H54 (cell line): ENCODE results near the gene PTMA.
"Not testable (repeated sequence)": the region's sequence is repeated elsewhere in the genome, so short reads cannot be mapped to it uniquely, and the experiment has no call there.

Experiments used
- DNase-seq: peaks from one replicate; pipeline ENCODE4 v3.0.0; 2011; ENCODE audit warnings: low spot score, mixed read lengths; ENCODE audit not compliant: insufficient read length
- FAIRE-seq: peaks from 3 replicates; lab custom pipeline; 2011; peaks lifted over from hg19 to GRCh38; lab: Jason Lieb, UNC
- POLR2A ChIP-seq: IDR thresholded peaks from 2 replicates; pipeline ENCODE4 v1.6.1; 2011; ENCODE audit warnings: low read depth, mild to moderate bottlenecking, low read length

The PTMA gene, protein sequence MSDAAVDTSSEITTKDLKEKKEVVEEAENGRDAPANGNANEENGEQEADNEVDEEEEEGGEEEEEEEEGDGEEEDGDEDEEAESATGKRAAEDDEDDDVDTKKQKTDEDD

DNA sequence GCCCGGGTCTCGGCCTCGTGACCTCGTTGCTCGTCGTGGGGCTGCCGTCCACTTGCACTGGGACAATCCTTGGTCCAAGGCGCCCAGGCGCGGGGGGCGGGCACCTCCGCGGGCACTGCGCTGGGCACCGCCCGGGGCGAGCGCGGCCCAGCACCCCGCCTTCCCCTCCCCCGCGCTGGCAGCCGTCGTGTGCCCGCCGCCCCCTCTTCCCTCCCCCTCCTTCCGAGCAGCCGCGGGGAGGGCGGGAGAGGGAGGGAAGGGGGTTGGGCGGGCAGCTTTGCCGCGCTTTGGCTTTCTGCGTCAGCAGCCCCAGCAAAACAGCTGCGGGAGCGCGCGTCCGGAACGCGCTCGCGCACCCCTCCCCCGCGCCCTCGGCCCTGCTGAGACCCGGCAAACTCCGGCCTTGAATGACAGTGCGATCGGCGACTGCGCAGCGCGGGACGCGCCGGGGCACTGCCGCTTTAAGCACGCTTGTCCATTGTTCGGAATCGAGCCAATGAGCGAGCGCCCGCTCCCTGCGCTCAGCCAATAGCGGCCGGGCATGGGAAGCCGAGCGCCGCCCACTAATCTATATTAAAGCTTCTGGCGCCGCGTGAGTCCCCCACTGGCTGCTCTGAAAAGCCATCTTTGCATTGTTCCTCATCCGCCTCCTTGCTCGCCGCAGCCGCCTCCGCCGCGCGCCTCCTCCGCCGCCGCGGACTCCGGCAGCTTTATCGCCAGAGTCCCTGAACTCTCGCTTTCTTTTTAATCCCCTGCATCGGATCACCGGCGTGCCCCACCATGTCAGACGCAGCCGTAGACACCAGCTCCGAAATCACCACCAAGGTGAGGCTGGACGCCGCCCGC lies at the start of gene PTMA:
Gene PTMA (plus strand): TSS at position 599 of the 846 bp plus-strand sequence. CDS start 182 bp downstream, at position 781.
- TF ChIP-seq POLR2A = peak; percentile 88
- FAIRE-seq (no peak), DNase-seq (peak; percentile 97)

DNA sequence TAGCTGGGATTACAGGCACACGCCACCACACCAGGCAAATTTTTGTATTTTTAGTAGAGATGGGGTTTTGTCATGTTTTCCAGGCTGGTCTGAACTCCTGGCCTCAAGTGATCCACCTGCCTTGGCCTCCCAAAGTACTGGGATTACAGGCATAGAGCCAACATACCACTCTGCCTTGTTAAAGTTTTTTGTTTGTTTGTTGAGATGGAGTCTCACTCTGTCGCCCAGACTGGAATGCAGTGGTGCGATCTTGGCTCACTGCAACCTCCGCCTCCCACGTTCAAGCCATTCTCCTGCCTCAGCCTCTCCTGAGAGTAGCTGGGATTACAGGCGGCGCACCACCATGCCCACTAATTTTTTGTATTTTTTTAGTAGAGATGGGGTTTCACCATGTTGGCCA lies 48.3 kb upstream of the PTMA start:
- not testable (repeated sequence) for FAIRE-seq, DNase-seq

DNA sequence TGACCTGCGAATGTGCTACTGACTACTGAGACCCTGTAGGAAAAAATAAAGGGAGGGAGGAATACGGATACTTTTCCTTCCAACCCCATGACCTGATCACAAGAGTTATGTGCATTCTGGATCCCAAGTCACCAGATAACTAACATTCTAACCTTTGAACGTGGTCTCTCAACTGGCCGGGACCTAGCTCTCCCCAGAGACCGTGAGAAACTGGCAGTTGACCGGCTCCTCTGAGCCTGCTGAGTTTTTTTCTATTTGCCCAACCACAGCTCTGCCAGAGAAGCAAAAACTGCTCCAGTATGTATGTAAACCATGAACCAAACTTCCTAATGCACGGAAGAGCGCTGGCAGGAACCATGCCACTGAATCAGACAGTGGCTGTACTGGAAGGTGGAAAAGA lies 47.5 kb upstream of the PTMA start:
- no peak for FAIRE-seq
- no peak for DNase-seq
- TF ChIP-seq POLR2A = no peak

DNA sequence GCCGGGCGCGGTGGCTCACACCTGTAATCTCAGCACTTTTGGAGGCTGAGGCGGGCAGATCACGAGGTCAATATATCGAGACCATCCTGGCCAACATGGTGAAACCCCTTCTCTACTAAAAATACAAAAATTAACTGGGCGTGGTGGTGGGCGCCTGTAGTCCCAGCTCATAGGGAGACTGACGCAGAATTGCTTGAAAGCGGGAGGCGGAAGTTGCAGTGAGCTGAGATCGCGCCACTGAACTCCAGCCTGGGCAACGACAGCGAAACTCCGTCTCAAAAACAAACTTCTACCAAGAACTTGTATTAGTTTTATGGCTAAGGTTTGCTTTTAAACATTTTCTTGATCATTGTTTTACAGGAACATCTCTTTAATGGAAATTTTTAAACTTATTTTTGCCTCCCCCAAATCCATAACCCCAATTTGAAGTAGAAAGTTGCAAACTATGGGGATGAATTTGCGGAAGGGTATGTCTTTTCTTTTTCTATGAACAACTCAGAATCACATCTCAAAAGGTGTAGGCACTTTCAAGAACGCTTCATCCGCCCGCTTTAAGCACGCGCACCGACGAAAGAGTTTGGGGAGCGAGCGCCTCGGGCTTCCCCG lies 46.8 kb upstream of the PTMA start:
- no peak for TF ChIP-seq POLR2A
- no peak for DNase-seq
- no peak for FAIRE-seq

DNA sequence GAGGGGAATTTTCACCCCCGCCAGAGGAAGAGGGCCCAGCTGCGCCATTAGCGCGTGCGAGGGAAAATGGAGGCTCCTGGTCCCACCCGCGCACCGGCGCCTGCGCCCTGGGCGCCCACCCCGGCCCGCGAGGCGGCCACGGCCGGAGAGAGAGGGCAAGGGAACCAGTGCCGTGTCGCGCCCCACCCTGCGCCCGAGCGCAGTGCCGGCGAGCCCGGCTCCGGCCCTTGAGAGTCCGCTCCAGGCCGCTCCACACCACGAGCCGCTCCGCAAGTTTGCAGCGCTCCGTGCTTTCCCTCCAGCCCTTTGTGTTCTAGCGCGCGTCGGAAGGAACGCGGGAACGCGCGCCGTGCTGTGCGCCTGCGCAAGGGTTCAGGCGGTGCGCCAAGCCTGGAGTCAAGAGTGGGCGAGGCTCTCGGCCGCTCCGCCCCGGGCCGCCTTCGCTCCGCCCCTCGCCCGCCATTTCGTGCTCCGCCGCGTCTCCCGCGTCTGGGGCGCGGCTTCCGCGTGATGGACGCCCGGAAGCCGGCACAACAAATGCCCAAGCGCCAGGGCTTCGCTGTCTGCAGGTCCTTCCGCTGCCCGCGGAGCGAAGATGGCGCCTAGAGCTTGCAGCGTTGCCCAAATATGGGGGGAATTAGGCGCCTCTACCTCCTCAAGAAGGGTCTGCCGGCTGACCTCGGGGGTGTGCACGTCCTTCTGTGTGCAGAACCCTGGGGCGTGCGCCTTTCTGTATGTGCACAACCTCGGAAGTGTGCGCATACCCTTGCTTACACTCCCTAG lies 46.1 kb upstream of the PTMA start:
- FAIRE-seq (no peak), DNase-seq (no peak)
- no peak for TF ChIP-seq POLR2A

DNA sequence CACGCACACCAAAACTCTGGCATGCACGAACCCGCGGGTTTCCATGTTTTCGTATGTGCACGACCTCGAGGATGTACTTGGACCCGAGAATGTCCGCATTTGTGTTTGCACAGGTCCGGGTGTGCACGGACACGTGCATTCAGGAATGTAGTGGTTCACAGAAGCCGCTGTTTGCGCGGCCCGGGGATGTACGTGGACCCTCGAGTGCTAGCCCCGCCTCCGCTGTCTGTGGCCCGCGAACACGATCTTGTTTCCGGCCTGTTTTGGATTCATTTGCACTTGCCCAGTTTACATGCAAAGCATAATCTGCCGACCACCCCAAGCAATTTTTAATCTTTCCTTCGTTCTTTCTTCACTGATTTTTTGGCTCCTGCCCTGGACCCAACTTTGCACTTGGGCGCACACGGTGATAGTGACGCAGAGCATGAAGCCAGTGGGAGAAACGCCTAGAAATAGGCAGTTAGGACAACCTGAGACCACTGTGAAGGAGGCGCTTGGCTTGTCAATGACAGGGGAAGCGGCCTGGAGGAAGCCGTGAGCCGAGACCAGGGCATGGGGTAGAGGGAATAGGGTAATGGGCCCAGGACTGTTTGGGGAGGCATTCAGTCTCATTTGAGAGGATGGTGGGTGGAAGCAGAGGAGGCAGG lies 45.4 kb upstream of the PTMA start:
- FAIRE-seq (no peak), DNase-seq (no peak)
- no peak for TF ChIP-seq POLR2A

DNA sequence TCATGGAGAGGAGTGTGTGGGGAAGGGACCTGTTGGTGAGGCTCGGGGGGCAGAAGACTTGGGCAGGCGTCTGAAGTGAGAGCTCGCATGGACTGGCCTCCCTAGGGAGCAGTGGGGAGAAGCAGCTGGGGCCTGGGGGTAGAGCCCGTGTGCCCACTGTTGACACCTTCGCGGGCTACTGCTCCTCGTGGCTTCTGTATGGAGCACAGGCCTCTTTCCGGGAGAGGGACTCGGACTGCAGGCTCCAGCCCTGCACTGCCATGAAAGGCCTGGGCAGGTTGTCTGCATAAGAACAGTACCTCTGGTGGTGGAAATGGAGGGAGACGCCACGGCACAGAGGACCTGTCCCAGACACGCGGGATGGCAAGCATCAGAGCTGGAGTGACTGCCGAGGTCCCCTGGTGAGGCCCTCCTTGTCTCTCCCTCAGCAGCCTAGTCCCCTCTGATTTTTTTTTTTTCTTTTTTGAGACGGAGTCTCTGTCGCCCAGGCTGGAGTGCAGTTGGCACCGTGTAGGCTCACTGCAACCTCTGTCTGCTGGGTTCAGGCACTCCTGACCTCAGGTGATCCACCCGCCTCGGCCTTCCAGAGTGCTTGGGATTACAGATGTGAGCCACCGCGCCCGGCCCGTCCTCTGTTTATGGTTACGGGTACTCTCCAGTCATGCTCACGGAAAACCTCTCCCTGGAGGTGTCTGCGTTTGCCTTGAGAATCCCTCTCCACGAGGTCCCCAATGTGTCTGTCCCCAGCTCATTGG lies 44.7 kb upstream of the PTMA start:
- no peak for DNase-seq
- TF ChIP-seq POLR2A = no peak
- no peak for FAIRE-seq

DNA sequence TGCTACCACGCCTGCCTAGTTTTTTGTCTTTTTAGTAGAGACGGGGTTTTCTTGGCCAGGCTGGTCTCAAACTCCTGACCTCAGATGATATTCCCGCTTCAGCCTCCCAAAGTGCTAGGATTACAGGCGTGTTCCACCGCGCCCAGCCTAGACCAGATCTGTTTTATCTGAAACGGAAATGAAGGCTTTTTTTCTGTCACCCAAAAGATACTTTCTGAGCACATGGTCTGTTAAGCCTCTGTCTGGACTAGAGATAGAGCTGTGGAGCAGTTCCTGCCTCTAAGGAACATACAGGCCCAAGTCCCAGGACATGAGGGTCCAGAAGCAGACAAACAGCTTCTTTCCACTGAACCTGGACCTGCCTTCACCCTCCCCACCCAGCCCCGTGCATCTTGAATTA lies 43.6 kb upstream of the PTMA start:
- TF ChIP-seq POLR2A = no peak
- FAIRE-seq (no peak), DNase-seq (no peak)

DNA sequence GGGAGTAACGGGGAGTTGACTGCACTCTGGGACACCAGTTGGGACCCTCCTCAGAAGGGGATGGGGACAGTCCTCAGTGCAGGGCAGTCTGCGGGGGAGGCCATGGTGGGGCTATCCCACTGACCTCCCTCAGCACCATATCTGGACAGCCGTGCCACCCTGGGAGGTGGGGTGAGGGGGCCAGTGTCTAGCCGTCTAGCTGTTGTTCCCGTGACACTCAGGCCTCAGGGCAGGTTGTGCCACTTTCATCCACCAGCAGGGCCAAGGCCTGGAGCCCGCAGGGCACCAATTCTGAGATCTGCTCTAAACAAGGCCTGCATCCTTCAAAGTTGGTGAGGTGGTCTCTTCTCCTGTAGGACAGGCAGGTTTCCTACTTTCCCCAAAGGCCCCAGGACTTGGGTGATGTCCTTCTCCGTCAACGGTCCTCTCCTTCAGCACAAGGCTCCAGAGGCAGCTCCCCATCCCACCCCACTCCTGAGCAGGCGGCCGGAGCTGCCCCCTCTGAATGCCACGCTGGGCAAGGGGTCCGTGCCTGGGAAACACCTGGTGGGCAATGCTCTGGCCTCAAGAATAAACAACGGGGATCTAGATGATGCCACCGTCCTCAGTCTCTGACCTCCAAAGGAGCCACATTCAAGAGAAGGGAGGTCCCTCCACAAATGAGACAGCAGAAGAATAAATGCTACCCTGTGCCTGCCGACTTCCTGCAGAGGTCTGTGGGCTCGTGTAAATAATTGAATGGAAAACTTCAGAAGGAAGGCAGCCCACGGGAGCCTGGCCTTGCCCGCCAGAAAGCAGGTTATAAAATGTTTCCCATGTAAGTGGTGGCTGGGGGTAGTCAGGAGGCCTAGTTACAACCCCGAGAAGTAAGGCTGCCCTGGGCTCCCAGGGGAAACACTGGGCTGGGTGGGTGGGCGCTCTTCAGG lies 42.8 kb upstream of the PTMA start:
- no peak for TF ChIP-seq POLR2A
- FAIRE-seq (no peak), DNase-seq (no peak)

DNA sequence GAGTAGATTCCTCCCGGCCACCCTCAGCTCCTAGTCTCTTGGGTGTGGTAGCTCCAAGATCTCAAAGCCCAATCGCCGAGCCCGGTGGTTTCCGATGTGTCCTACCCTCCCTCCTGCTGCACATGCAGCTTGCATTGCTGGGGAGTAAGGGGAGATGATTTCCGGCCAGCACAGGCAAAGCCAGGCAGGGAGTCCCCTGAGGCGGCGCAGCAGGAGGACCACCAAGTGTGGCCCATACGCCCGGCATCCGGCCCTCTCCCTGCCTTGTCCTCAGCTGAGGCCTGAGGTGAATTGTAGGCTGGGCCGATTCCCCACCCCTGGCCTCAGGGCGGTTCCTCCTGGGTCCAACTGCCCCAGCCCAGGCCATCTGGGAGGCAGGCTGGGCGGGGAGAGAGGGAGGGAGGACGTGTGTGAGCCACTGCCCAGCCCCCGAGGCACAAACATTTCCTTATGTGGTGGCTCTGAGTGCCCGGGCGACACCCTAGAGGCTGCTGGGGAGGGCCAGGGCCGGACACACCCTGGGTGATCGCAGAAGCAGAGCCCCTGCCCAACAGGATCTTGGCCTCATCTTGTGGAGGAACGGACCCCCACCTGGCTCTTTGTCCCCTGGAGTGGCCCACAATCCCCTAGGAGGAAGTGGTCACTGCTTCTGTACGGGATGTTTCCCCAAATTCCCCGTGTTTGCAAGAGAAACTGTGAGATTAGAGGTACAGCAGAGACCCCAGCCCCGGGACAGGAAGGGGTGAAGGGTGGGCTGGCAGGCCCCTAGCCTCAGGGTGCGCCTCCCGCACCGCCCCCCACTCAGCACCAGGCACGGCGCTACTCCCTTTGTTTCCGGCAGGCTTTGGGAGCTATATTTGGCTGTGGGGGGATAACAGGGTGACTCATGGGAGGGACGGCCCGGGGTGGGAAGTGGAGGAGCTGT lies 41.9 kb upstream of the PTMA start:
- TF ChIP-seq POLR2A = peak; percentile 79
- DNase-seq (peak; percentile 91), FAIRE-seq (peak; percentile 64)

DNA sequence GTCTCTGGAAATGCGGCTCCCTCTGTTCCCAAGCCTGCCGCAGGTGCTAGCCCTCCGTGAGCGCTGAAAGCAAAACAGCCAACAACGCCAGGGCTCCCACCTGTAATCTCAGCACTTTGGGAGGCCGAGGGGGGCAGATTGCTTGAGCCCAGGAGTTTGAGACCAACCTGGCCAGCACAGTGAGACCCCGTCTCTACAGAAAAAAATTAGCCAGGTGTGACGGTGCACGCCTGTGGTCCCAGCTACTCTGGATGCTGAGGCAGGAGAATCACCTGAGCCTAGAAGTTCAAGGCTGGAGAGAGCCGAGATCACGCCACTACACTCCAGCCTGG lies 41.3 kb upstream of the PTMA start:
- FAIRE-seq (no peak), DNase-seq (no peak)
- TF ChIP-seq POLR2A = no peak
